GM18907 (cell line): ENCODE data around the gene EHBP1.
"Not testable (repeated sequence)": the region's sequence is repeated elsewhere in the genome, so short reads cannot be mapped to it uniquely, and the experiment has no call there.

Experiments used
- ATAC-seq: cut with Tn5 transposase; IDR thresholded peaks from one replicate; pipeline ENCODE4 v1.9.1; 2021; ENCODE audit warnings: mild to moderate bottlenecking, moderate library complexity; ENCODE audit not compliant: unreplicated experiment

EHBP1 gene

DNA sequence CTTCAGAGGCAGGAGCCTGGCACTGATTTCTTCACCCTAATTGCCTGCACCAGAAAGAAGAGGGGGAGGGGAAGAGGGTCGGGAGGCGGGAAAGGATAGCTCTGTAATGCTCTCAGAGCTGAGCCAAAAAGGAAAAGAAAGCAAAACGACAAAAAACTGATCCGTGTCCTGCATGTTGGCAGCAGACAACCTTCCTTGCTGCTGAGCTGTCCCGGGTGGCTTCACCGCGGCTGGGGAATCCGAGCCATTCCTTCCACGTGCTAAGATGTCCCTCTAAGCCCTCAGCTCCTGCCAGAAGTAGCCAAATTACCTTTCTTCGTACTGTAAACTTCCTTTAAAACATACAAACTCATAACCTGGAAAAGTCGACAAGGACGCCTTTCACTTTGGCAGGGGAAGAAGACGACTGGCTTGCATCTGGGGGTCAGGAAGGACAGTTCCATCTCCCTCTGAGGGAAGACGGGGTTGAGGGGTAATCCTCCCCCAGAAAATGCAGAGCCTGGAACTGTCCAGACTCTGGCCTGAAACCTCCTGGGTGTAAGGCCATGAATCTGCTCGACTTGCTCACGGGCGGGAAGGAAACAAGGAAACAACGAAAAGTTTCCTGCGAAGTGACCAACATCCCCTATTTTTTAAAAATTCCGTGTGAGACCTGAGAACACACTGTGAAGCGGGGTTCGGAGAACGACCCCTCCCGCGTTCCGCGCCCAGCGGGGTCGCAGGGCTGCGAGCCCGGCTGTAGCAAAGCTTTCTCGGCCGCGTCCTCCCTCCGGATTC, 352.8 kb downstream of the EHBP1 start:
- no peak for ATAC-seq

DNA sequence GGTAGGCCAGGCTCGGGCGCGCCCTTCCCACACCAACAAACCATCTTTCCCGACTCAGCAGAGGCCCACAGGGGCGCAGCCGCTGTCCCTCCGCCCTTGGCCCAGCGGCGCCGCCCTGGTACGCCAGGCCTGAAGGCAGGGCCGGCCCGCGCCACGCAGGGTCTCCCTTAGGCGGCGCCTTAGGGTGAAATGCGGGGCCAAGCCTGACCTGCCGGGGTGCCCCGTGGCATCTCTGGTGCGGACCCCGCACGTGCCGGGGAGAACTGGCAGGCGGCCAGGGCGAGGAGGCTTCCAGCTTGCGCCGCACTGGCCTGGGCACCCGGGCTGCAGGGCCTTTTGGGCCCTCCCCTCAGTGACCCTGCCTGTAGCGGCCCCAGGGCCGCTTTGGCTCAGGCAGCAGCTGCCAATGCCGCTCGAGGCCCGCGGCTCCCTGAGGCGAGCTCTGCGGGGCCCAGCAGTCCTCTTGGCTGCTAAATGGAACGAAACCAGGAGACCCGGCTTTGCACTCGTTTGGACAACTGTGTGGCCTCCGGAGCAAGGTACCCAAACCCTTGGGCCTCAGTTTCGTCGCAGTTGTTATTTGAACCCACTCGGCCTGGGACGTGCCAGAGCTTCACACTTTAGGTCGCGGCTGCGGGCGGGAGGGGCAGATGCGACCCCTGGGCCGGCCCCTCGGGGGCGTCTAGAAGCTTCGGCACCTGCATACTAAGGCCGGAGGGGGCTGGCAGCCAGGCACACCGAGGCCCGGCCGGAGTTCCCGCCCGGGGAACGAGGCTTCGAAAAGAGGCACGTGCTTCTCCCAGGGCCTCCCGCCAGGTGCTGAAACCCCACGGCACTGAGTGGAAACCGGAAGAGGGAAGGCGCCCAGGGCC, 353.6 kb downstream of the EHBP1 start:
- ATAC-seq: no peak

DNA sequence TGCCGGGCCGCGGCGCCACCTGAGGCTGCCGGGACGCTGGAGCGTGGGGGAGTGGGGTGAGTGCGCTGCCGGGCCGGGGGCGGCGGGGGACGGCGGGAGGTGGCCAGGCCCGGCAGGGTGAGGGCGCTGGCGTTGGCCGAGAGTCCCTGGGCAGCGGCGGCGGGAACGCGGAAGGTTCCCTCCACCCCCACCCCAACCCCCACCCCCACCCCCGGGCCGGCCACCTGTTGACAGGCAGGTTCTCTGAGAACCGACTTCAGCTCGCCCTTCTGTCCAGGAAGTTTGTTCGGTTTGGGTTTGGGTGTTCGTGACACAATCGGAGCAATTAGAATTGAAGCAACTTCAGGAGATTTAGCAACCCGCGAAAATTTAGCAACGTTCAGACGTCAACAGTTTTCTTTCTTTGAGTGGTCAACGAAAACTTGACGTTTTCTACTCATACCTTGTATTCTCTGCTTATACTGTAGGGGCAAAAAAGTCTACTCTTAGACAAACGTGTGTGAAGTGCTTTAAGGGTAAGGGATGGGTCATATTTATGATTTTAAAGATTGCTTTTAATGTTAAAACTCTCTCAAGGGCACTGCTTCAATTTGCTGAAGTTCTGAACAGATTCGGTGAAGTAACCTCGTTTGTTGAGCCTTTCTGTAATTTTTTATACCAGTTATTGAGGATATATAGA, 354.4 kb downstream of the EHBP1 start:
- ATAC-seq: no peak

DNA sequence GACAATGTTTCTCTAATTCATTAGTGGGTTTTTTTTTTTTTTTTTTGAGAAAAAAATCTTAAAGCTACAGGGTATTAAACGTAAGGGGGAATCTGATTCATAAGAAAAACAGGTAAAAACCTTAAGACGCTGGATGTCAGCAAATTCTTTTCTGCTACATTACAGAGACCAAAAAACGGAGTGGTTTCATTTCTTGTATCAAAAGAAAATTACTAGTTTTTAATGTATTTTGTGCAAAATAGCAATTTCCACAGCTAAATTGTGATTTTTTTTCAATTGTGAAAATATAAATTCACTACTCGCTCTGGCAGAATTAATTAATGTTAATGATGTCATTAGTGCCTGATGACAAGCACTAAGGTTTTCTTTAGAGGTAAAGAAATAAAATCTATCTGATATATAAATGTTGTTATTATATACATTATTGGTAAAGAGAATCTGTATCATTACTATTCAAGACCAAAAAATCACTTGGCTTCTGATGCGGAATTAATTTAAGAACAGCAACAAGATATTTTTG, 355.0 kb downstream of the EHBP1 start:
- ATAC-seq: no peak

DNA sequence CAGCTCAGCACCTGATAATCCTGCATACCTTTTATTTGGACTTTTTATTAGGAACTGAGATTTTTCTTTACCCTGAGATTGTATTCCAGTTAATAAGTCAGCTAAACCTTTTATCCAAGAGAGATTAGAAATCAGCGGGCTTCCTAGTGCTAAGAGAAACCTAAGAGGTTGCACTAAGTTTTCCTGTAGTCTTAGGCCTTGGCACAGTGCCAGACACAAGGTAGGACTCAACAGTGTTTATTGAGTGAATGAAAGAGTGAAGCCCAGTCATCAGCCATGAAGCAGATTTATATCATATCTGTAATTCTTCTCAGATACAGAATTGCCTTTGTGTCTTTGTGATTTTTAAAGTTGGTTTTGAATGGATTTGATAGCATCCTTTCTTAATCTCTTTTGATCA, 358.7 kb downstream of the EHBP1 start:
- no peak for ATAC-seq

DNA sequence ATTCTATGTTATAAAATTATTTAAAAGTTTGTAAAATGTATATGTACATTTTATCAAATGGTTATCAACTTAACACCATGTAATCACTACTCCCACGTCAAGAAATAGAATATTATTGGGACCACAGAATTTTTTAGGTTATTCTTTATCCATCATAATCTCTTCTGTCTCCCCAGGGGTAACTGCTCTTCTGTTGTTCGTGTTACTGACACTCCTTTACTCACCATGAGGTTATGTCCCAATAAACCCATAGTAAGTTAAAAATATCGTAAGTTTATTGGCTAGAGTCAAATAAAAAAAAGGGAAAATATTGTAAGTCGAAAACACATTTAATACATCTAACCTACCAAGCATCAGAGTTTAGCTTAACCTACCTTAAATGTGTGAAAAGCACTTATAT, 359.1 kb downstream of the EHBP1 start:
- no peak for ATAC-seq

DNA sequence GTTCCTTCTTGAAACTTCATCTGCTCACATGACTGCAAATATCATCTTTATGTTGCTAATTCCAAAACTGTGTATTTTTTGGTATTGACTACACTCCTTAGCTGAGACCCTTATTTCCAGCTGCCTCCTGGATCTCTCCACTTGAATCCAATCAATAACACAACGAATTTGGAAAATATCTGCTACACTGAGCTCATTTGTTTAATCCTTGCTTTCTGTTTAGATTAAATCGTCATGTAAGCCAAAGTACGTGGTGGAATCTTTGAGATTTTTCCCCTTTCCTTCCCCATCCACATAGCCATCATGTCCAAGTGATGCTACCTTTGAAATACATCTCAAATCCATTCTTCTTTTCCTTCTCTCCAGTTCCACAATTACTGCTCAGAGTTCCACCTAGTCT, 360.8 kb downstream of the EHBP1 start:
- no peak for ATAC-seq

DNA sequence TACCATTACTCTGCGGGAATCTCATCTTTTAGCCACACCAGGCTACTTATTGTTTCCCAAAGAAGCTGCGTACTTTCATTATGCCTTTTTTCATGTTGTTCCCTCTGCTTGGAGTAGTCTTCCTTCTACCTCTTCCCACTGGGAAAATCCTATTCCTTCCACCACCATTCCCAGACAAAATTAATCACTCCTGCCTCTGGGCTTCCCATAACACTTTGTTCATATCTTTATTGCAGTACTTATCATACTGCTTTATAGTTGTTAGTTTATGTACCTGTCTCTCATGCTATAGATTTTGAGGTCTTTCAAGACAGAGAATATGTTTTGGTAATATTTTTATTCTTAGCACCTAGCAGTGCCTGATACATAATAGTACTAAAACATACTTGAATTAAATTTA, 361.3 kb downstream of the EHBP1 start:
- ATAC-seq: no peak

DNA sequence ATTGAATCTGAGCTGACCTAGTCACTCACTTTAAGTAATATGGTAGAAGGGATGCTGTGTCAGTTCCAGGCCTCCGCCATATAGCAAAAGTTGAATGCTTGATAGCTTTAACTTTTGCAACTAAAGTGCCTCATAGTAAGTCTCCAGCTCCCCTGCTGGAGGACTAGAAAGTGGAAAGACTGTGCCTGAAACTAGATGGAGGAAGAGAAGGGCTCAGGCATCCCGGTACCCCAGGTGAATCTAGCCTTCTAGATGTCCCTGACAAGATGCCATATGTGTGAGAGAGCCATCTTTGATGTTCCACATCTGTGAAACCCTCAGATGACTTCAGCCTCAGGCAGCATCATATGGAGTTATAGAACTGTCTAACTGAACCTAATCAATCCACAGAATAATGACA, 366.2 kb downstream of the EHBP1 start:
- no peak for ATAC-seq

DNA sequence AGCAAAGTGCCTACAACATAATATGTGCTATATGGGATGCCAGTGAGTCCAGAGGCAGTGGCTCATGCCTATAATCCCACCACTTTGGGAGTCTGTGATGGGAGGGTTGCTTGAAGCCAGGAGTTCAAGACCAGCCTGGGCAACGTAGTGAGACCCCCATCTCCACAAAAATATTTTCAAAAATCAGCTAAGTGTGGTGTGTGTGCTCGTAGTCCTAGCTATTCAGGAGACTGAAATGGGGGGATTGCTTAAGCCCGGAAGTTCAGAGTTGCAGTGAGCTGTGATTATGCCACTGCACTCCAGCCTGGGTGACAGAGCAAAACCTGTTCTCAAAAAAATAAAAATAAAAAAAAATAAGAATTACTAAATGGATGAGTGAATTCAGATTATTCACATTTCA, 368.5 kb downstream of the EHBP1 start:
- no peak for ATAC-seq

DNA sequence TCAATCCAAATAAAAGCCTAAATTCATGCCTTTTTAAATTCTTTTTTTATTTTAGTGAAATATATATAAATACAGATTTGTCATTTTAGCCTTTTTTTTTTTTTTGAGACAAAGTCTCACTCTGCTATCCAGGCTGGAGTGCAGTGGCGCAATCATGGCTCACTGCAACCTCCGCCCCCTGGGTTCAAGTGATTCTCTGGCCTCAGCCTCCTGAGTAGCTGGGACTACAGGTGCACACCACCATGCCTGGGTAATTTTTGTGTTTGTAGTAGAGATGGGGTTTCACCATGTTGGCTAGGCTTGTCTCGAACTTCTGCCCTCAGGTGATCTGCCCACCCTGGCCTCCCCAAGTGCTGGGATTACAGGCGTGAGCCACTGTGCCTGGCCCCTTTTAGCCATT, 368.9 kb downstream of the EHBP1 start:
- ATAC-seq: not testable (repeated sequence)

DNA sequence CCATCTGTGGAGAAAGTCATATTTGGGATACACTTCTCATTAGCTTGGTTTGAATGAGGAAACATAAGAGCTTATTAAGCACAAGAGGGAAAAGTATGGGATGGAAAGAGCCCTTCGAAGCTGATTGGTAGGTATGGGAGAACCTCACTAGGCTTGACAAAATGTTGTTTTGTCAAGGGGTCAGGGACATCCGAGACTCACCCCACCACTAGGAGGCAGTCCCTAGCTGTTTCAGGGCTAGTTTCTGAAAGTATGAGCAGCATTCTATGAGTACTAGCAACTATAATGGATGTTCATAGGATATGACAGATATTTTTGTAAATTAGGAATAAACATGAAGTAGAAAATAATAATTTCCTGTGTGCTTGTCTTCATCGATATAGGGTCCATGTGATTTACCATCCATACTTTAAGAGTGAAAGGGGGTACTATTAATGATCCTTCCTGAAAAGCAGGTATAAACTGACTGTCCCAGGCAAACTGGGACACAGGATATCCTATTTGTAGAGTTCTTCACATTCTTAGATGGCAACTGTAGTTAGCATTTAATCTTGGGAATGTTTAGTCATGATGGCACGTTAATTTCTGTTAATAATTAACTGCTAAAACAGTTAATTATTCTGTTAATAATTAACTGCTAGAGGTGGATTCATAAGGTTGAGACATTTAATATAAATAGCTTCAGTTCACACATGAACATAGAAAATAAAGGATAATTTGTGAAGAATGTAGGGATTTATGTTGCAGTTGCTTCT, 373.5 kb downstream of the EHBP1 start:
- ATAC-seq: no peak

DNA sequence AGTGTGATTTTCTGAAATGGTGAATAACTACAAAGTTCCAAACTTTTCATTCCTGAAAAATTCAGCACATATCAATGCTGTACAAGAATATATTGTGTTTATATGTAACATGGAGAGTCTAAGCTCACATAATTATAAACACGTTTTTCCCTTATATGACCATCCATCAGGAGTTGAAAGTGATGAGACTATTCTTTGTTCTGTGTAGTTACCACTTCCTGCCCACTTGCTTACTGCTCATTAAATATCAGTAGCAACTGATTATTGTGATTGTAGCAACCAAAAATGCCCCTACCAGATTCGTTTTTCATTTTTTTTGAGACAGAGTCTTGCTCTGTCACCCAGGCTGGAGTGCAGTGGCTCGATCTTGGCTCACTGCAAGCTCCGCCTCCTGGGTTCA, 375.9 kb downstream of the EHBP1 start:
- ATAC-seq: no peak

DNA sequence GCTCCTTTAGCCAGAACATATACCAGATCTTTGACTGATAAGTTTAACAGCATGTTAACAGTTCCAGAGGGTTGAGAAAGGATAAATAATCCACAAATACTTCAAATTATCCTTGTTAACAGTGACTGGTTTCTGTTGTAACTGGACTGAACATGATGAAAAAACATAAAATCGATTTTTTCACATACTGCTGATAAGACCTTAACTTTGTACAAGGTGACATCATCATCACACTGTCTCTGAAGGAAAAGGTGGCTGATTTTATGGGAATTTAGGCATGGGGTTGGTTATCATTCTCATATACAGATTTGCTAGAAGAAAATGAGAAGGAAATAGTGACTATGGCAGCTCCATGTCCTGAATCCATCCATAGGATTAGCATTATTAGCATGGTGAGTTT, 381.2 kb downstream of the EHBP1 start:
- no peak for ATAC-seq

DNA sequence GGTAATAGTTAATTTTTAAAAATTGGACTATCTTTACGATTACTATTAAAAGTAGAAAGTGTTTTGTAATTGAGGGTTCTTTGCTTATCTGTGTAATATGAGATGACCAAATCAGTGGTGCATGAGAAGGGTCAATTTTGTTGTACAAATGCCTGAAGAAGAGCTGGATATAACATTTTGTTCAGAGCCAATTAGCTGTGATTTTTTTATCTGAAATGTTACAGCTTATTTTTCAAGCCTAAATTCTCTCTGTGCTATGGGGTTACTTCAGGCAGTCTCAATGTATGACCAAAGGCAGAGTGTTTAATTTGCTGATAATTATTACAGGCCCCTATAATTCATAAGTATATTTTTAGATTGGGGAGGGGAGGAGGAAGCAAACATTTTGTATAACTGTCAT, 386.9 kb downstream of the EHBP1 start:
- ATAC-seq: no peak

DNA sequence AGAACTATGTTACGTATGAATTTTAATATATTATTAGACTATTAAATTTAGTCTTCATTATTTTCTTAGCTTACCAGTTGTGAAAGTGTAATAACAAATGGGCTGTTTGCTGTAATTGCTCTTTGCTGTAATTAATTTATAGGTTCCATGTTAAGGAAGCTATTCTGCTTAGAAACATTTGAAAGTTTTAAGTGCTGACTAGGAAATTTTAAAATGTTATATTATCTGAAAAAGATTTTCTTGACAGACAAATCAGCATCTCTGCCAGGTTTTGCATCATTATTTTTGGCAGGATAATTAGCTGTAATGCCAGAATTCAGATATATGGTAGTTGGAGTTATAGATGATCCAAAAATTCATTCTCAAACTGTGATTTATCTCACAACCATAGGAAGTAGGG, 387.3 kb downstream of the EHBP1 start:
- no peak for ATAC-seq

DNA sequence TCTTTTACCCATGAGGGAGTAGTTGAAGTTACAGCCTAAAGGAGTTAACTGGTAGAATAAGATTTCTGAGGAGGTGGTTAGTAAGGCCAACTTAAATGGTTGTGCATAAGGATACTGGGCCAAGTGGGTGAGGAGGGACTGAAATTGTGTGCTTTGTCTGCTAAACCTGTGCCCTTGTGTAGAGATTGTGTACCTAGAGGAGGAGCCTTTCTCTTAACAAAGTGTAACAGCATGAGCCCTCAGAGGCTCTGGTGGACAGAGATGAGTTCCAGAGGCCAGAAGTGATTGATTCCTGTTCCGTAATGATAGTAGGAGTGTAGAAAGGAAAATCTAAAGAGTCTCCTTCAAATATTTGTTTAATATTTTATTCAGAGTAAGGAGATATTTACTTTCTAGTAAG, 388.0 kb downstream of the EHBP1 start:
- ATAC-seq: no peak
